Stimulated activated CD4-positive, alpha-beta T cell treated with anti-CD3 and anti-CD28 coated beads, Interleukin-4, amount 100 ng/mL, for 4 hours (primary cell): ENCODE measurements around the gene PLD1.
"Not testable (repeated sequence)": the region's sequence is repeated elsewhere in the genome, so short reads cannot be mapped to it uniquely, and the experiment has no call there.

Experiments
- DNase-seq, 2 experiments: peaks; one replicate each; pipeline ENCODE4 v3.0.0-alpha.2; 2020

The PLD1 gene

DNA sequence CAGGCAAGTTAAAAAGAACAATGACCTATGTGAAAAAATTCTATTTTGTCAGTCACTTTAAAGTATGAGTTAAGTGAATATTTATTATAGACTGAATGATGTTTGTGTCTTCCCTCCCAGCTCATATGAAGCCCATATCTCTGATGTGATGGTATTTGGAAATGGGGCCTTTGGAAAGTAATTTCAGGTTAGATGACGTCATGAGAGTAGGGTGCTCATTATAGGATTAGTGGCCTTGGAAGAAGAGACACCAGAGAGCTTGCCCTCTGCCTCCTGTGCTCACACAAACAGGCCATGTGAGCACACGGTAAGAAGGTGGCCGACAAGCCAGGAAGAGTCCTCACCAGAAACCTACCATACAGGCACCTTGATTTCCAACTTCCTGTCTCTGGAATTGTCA lies 211.3 kb downstream of the PLD1 start:
- DNase-seq, result no peak

DNA sequence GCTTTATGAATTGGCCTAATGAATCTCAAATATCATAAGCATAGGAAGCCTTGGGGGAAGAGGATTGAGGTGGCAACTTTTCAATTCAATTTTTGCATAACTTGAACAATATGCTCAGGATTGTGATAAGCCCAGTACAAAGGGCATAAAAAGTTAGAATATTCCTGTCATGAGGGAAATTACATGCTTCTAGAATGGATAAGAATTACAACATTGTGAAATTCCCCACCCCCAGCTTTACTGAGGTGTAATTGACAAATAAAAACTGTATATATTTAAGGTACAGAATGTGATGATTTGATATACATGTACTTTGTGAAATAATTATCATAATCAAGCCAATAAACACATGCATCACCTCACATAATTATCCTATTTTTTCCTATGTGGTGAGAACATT lies 217.5 kb downstream of the PLD1 start:
- no peak for DNase-seq

DNA sequence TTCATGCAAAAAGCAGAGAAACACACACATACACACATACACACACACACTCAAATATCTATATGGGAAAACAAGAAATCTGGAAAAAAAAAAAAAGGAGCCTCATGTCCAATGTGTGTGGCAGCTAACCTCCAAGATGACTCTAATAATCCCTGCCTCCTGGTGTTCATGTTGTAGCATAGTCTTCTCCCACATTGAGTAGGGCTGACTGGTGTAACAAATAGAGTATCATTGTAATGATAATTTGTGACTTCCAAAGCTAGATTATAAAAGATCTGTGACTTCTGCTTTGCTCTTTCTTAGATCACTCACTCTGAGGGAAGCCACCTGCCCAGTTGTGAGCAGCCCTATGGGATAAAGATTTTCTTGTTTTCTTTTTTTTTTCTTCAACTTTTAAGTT lies 219.2 kb downstream of the PLD1 start:
- no peak for DNase-seq

DNA sequence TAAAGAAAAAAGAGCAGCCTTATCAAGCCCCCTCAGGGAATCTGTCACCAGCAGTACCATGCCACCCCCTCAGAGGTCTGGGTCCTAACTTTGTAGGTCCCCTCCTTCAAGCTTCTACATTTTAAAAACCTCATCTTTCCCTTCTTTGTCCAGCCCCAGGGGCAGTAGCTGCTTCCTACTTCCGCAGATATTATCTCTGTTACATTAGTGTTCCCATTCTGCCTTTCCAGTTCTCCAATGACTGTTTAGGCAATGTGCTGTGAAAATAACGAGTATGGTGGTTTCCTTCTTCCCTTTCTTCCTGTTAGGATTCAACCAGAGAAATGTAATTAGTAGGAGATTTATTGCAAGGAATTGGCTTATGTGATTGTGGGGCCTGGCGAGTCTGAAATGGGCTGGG lies 224.0 kb downstream of the PLD1 start:
- no peak for DNase-seq

DNA sequence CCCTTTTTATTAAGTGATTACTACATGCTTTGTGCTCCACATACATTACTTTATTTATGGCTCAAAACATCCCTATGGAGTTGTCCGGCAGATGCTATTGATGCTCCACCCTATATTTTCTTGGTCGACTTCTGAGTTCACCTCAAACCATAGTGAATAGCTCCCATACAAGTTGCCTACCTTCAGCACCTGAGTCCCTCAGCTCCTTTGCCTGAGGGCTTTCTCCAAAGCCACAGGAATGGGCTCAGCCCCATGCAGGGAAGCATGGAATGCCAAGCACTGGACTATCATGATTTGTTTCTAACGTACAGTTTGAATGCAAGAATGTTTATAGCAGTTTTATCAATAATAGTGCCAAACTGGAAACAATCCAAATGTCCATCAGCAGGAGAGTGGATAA lies 225.2 kb downstream of the PLD1 start:
- DNase-seq, result no peak

DNA sequence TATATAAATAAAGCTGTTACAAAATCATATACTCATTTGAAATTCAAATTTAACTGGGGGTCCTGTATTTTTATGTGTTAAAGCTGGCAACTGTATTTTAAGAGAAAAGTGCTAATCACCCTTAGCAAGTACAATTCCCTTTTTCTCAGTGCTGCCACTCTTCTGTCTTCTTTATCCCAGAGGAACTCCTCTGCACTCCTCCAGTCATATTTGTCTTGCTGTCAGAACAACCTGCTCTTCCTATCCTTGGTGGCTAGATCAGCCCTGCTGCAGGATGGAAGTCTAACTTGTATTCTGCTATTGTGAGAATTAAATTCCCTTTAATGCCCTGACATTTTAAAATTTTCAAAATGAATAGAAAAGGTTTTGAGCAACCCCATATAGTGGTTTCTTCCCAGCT lies 226.2 kb downstream of the PLD1 start:
- DNase-seq, result no peak

DNA sequence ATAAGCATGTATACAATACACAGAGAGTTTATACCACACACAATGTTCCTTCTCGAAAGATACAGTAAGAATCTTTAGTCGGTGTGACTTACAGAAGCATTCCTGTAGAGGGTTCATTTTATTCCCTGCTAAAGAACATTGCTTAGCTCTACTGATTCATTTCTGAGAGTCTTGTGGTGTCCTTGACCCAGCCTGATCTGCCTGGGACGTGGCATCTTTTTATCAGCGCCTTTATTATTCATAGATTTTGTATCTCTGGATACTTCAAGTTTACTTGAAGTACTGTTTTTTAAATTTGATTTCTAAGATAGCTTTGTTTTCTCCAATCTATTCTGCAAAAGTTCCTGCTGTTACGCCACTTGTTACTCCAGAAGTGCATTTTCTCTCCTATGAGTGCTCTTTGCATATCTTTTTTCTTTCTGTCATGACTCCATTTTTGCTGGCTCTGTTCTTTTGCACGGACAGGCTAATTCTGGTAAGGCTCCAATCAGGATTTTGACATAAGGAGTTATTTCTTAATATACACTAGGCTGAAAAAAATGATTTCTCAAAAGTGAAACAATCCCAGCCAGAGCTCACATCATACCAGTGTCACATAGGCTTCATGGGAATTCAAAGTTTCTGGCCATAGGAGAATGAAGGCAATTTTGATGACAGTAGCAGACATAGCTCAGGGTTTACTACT lies 235.6 kb downstream of the PLD1 start:
- no peak for DNase-seq

DNA sequence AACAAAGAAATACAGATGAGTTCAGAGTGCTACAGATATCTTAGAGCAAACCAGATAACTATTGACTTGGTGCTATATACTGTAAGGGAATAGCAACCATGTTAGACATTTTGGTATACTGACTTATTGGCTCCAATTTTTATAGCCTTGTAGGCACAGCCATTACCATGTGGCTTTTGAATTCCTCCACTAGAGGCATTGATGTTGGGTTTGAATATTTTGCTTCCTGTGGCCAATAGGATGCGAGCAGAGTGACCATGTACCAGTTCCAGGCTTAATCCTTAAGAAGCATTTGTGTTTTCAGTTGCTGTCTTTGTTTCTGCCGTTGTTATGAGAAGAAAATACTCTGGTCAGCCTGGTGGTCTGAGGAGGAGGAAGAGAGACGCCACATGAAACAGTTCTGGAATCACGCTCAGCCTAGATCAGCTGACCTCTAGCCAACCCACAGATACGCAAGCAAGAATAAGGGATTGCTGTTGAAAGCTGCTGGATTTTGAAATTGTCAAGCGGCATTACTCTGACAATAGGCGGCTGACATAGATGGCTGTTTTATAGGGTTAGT lies 240.6 kb downstream of the PLD1 start:
- DNase-seq, result no peak

DNA sequence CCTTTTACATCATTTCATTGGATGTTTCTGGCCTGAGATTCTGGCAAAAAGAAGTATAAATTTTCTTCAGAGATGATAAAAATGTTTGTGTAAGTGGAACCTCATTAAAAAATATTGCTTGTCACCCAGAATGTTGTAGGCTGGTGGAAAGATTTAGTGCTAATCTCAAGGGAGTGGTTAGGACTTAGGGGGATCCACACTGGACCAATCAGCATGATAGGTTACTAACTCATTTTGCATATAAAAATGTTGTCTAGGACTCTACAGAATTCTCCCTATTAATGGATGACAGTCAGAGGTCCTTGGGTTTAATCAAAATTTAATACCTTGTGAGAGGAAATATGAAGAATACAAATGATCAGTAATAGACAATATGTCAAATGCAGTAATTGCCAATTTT lies 241.5 kb downstream of the PLD1 start:
- DNase-seq, result no peak

DNA sequence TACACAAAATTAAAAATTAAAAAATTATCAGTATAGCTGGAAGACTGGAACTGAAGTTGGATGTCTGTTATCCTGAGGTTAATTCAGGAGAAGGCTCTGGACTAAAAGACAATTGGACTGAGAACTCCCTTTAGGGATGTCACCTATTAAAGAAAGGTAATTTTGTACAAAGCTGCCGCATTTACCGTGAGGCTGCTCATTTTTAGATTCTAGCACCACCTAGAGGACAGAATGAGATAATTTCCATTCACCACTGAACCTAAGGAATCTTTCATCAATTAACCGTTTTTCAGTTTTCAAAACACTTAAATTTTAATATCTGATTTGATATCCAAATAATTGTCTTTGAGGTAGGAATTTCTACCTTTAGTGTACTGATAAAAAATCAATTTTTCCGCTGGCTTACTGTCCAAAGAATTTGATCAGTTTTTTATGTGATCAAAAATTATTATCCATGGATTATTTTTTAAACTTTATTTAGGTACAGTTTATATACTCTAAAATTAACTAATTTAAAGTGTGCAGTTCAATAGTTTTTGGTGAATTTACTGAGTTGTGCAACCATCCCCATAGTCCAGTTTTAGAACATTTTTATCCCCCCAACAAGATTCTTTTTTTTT lies 243.4 kb downstream of the PLD1 start:
- no peak for DNase-seq

DNA sequence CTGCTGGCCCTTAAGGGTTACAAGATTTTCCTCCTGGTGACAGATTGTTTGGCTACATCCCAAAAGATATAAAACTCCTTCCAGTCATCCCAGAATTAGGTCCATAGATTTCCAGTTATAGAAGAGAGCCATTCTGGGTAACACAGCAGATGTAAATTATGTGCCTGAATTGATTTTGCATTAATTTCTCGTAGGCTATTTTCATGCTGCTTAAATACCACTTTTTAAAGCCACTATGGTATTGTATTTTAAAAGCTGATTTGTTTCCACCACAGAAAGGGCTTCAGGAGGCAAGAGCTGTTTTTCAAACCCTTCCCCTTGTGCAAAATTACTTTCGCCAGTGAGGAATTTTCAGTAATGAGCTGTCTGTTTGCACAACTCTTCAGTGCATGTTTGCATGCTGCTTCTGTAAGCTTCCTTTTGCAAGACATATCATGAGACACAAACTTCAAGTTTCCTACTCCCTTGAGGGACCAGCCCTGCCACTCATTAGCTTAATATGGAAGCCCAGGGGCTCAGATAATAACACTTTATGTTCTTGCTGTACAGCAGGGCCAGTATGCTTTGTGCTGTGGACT lies 244.7 kb downstream of the PLD1 start:
- DNase-seq, result no peak

DNA sequence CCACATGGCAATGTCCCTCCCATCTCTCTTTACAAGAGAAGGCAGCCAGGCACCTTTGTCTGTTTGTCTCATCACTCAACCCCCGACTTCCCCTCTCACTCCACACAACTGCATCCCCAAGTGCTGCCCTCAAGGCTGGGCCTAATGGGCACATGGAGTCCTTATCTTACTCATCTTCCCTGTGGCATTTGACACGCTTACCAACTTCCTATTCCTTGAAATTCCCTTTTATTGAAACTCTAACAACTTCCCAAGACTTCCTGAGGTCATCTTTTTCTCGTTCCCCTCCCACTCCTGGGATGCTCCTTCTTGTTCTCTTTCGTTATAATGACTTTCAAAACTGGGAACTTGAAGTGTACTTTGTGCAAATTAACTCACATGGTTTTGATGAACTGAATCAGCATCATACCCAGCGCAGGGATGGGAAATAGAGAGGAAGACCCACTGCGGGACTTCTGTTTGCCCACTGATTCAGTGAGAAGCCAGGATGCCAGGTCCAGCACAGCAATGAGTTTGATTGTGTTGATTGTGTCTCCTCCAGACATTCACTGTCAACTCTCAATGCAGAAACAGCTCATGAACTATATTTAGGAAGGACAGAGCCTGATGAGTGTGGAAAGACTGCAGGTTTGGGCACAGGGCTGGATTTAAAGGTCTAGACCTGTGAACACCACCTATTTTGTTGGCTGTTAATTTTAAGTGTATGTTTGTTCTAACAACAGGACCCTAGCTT lies 245.4 kb downstream of the PLD1 start:
- no peak for DNase-seq

DNA sequence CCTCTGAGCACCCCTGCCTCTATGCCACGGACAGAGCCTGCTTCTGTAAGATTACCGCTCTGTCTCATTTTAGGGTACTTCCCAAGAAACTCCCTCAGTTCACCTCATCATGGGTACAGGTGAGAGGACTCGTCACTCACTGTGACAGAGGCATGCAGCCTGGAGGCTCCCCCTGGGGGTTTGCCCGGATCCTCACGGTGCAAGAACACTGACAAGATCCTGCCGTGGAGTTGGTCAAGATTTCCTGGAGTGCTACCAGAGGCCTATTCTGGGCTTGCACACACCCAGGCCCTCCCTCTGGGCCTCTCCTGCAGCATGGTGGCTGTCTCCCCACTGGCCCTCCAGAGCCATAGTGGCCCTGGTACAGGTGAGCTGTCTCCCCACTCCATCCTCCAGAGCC lies 247.0 kb downstream of the PLD1 start:
- no peak for DNase-seq

DNA sequence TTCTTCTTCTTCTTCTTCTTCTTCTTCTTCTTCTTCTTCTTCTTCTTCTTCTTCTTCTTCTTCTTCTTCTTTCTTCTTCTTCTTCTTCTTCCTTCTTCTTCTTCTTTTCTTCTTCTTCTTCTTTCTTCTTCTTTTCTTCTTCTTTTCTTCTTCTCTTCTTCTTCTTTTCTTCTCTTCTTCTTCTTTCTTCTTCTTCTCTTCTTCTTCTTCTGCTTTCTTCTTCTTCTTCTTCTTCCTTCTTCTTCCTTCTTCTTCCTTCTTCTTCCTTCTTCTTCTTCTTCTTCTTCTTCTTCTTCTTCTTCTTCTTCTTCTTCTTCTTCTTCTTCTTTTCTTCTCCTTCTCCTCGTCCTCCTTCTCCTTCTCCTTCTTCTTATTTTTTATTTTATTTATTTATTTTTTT lies 247.8 kb downstream of the PLD1 start:
- DNase-seq, result not testable (repeated sequence)

DNA sequence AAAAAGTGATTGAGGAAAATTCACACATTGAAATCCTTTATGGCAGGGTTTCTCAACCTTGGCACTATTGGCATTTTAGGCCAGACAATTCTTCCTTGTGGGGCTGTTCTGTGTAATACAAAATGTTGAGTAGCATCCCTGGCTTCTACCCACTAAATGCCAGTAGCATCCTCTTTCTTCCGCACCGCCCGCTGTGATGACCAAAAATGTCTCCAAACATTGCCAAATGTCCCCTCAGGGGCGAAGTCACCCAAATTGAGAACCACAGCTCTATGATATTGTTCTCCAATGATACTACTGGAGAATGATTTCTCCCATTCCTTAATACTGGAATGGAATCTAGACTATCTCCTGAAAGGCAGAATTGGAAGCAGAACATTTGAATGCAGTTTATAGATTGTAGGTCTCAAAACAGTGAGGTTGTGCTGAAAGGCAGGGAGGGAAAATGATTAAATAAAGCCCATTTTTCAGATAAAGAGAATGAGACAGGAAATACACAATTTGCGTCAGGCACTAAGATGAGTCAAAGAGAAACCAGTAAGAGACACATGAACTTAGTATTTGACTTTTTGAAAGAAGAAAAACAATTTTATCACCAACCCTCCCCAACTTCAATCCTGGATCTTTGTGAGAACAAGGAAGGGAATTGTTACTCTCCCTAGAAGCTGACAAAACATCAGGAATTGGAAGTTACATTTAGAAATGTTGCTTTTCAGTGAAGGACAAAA lies 248.5 kb downstream of the PLD1 start:
- DNase-seq, result no peak

DNA sequence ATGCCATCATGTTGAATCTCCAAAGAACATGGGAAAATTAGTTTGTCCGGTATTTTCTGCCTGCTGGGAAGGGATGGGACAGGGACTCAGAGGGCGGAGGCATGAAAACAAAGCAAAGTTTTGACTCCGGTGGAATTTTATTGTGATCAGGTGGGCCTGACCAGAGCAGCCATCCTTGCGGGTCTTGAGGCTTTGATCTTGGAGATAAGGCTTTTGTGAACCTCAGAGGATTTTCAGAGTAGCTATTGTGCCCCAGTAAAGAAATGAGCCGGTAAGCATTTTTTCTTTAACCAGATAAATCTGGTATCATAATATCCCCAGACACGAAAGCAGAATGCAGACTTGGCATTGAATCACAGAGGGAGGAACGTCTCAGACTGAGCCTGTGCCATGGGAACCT lies 250.7 kb downstream of the PLD1 start:
- no peak for DNase-seq

DNA sequence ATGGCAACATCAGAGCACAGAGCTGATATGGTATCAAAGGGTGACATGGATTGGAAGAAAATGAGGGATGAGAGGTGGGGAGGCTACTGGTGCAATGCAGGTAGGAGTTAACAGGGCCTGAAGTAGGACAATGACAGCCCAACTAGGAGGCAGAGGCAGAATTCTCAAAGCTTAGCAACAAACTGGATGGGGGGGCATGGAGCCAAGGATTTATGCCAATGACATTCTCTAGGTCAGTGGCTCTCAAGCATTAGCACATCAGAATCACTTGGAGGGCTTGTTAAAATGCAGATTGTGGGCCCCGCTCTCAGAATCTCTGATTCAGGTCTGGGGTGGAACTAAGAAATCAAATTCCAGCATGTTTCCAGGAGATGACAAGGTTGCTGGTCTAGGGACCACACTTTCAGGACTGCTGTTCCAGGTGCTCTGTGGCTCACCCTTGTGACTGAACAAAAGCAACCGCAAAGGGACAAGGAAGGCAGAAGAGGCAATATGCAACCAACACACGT lies 252.0 kb downstream of the PLD1 start:
- no peak for DNase-seq

DNA sequence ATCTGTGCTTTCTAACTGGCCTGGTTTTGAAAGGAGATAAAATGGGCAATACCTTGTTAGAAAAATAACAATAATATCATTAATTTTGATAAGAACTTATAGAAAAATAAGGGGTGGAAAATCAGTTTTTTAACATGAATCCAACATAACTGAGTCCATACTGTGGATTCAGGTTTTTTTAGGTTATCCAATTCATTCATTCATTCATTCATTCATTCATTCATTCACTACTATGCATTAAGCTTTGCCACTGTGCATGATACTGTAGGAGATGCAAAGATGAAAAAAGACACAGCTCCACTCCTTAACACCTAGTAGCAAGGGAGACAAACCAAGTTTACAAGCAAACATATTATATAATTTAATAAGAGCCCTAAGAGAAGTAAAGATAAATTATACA lies 253.1 kb downstream of the PLD1 start:
- DNase-seq, result no peak

DNA sequence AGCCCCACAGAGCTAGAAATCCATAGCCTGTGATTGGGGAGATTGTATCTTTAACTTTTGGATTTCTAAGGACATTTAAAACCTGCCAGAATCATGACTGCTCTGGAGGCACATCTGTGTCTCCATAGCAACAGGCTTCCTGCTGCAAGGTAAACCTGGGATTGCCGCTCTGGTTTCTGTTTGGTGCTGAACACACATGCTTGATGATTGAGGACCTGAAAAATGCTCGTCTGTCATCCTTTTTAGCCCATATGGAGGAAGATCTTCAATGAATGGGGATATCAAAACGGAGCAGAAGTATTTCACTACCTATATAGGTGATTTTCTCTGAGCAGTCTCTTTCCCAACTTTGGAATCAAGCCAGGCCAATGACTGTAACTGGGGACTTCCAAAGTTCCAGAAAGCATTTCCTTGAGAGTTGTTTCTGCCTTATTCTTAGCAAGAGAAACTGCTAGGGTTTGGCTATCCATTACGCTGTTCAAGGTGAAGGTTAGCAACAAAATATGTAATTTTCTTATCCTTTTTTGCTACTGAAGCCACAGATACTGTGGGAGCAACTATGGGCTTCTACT lies 253.6 kb downstream of the PLD1 start:
- DNase-seq, result no peak

DNA sequence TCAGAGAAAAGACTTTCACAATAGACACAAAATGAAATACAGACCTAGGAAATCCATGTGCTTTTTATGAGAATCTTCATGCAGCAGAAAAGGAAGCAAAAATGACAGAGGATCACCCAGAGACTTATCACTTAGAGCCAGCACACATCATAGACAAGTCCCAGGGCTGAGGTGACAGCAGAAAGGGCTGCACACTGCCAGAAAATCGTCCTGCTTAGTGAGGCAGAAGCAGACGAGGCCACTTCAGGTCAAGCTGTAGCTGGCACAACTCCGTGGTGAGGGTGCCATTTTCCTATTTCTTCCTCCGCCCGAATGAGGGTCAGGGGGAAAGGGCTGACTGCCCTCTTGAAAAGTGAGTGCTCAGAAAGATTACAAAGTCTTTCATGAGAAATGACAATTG lies 254.1 kb downstream of the PLD1 start:
- DNase-seq, result no peak

DNA sequence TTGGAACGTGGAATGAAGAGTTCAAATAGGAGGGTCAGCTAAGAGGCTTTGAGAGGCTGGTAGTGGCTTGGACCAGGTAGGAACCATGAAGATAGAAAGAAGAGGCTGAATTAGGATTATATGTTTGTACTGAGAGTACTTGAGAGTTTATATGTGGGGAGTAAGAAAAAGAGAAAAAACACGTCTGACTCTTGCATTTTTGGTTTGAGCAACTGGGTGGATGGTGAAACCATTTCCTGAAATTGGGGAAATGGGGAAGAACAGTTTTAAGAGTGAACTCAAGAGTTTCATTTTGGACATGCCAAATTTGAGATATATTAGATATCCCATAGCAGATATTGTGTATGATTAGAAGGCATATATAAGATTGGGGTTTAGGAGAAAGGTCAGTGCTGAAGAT lies 257.2 kb downstream of the PLD1 start:
- DNase-seq, result no peak

DNA sequence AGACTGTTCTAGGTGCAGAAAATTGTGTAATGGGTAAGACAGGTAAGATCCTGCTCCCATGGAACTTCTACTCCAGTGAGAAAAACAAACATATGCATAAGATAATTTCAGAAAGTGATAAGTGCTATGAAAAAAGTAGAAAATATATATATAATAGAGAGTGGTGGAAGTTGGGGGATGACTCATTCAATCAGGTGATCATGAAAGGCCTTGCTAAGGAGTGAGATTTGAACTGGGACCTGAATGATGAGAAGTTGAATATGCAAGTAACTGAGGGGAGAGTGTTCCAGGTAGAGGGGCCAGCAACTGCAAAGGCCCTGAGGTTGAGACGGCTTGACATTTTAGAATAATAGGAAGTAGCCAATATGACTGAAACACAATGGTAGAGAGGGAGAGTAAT lies 257.8 kb downstream of the PLD1 start:
- DNase-seq, result no peak

DNA sequence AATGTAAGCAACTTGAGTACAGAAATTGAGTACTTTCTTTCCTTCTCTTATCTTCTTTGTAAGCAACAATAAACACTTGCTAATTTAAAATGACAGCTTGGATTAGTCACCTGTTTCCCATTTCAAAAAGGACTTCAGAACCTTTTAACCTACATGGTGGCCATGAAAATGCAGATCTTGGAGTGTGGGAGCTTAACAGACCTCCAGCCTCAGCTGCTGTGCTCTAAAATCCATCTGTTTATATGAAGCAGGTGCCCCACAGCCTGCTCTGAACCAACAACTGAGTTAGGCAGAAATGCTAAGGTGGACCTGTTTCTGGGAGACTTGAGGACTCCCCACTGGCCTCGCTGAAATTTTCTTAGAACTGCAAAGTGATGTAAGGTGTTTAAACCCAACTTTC lies 259.0 kb downstream of the PLD1 start:
- DNase-seq, result no peak
